K562 (cell line): ENCODE measurements around the gene BIVM. TPM values are rescaled to one million over a fixed set of nuclear protein-coding genes. Genes with fewer than 3 reads are reported as not detected.
A peak's percentile ranks its signal among the peaks of the same experiment; 100 is the strongest.

ENCODE experiments used
- ATAC-seq: fragments of 200-7000 bp; cut with Tn5 transposase; 3 replicates; pipeline ENCODE4 v1.9.1; 2020; ENCODE audit warnings: moderate library complexity
- BruUV-seq: library from RNA; stranded (reverse); fragments of 400-500 nt; replicated peaks from 2 replicates; lab custom pipeline; 2021; lab: Mats Ljungman, UMichigan
- CTCF ChIA-PET: fragments of 300-600 bp; formaldehyde crosslinking; extraction: SDS; loops from one replicate; lab custom pipeline; 2021; ENCODE audit warnings: low intra/inter-chr PET ratio; lab: Yijun Ruan, JAX
- POLR2A ChIA-PET: fragments of 300-600, 350-650 bp; sonication (Branson Sonifier 250); formaldehyde crosslinking; extraction: SDS; loops from one replicate; lab custom pipeline; 2021; ENCODE audit warnings: antibody characterized with exemption, inconsistent platforms; lab: Yijun Ruan, JAX
- DNase-seq, 4 experiments: peaks; one replicate each; pipeline versions ENCODE4 v3.0.0 to v3.0.0-alpha.2; 2011 to 2018; ENCODE audit warnings: low spot score in 3 of 4, mixed read lengths in 3 of 4; ENCODE audit errors: extremely low read depth in 1 of 4
- FAIRE-seq: peaks from 2 replicates; lab custom pipeline; 2011; peaks lifted over from hg19 to GRCh38; lab: Jason Lieb, UNC
- H2AFZ ChIP-seq: 2 replicates; pipeline ENCODE4 v1.6.0; 2011; ENCODE audit warnings: low read depth, low read length, control low read depth, inconsistent platforms
- H3K27ac ChIP-seq: fragments of 200-600 bp; 3 replicates; pipeline ENCODE4 v1.8.0; 2011; ENCODE audit warnings: low read depth, mild to moderate bottlenecking, control low read depth, inconsistent platforms, low read length, moderate library complexity, mixed read lengths; ENCODE audit errors: extremely low read depth
- H3K27me3 ChIP-seq, 2 experiments: fragments of 300-600 bp in 1 of 2; 2 replicates in 1 of 2; 3 replicates in 1 of 2; pipeline versions ENCODE4 v1.6.0 to v1.8.0; 2011; ENCODE audit warnings: inconsistent platforms in 2 of 2, low read length in 2 of 2, mild to moderate bottlenecking in 1 of 2, mixed read lengths in 1 of 2, moderate library complexity in 1 of 2; ENCODE audit not compliant: control insufficient read depth in 2 of 2, insufficient read depth in 2 of 2
- H3K36me3 ChIP-seq: fragments of 300-600 bp; 3 replicates; pipeline ENCODE4 v1.8.0; 2011; ENCODE audit warnings: mild to moderate bottlenecking, low read length, inconsistent platforms; ENCODE audit not compliant: control insufficient read depth, insufficient read depth
- H3K4me1 ChIP-seq, 2 experiments: fragments of 200-600 bp in 1 of 2; replicated peaks in 1 of 2; 2 replicates in 1 of 2; 3 replicates in 1 of 2; pipeline versions ENCODE4 v1.5.1 to v1.8.0; 2011; ENCODE audit warnings: inconsistent platforms in 2 of 2, low read length in 2 of 2, mild to moderate bottlenecking in 1 of 2, mixed read lengths in 1 of 2, moderate library complexity in 1 of 2; ENCODE audit not compliant: control insufficient read depth in 2 of 2, insufficient read depth in 2 of 2
- H3K4me2 ChIP-seq: 2 replicates; pipeline ENCODE4 v1.6.1; 2011; ENCODE audit warnings: low read length, control low read depth, inconsistent platforms, mixed read lengths; ENCODE audit not compliant: insufficient read depth
- H3K4me3 ChIP-seq: fragments of 200-600 bp; sonication (generic), shearing (Covaris generic); 2 replicates; pipeline ENCODE4 v1.5.1; 2016; ENCODE audit warnings: control low read depth, inconsistent platforms
- H3K79me2 ChIP-seq: fragments of 200-600 bp; 3 replicates; pipeline ENCODE4 v1.8.0; 2011; ENCODE audit warnings: low read length, inconsistent platforms; ENCODE audit not compliant: control insufficient read depth, insufficient read depth
- H3K9ac ChIP-seq, 2 experiments: 2 replicates each; pipeline versions ENCODE4 v1.6.0 to v1.6.1; 2011; ENCODE audit warnings: low read depth in 2 of 2, low read length in 2 of 2, control low read depth in 1 of 2, inconsistent platforms in 1 of 2, mild to moderate bottlenecking in 1 of 2, mixed read lengths in 1 of 2; ENCODE audit not compliant: insufficient read depth in 1 of 2
- H3K9me1 ChIP-seq: one replicate; pipeline ENCODE4 v1.6.0; 2011; ENCODE audit warnings: inconsistent platforms, mild to moderate bottlenecking, low read length, moderate library complexity; ENCODE audit not compliant: control insufficient read depth, insufficient read depth
- H3K9me3 ChIP-seq: replicated peaks from 2 replicates; pipeline ENCODE4 v1.5.1; 2011; ENCODE audit warnings: low read depth, low read length, inconsistent platforms; ENCODE audit not compliant: control insufficient read depth, insufficient read depth
- H4K20me1 ChIP-seq: replicated peaks from 2 replicates; pipeline ENCODE4 v1.6.1; 2011; ENCODE audit warnings: low read length, inconsistent platforms, mixed read lengths; ENCODE audit not compliant: control insufficient read depth, insufficient read depth
- ARID2 ChIP-seq: fragments of 450-650 bp; IDR thresholded peaks from 2 replicates; pipeline ENCODE4 v1.6.1; 2017; ENCODE audit warnings: antibody characterized with exemption, mild to moderate bottlenecking
- HNRNPL ChIP-seq: fragments of 200-400 bp; formaldehyde crosslinking; IDR thresholded peaks from 2 replicates; pipeline ENCODE4 v1.6.1; 2017; ENCODE audit warnings: low read depth, mild to moderate bottlenecking, low read length
- NCOA6 ChIP-seq: fragments of 450-650 bp; IDR thresholded peaks from 2 replicates; pipeline ENCODE4 v1.6.1; 2017; ENCODE audit warnings: mild to moderate bottlenecking
- NFIC ChIP-seq: fragments of 450-650 bp; IDR thresholded peaks from 2 replicates; pipeline ENCODE4 v1.6.1; 2017; ENCODE audit warnings: mild to moderate bottlenecking, inconsistent platforms
- NUFIP1 ChIP-seq: fragments of 450-650 bp; IDR thresholded peaks from 2 replicates; pipeline ENCODE4 v1.6.1; 2018; ENCODE audit not compliant: partially characterized antibody
- PCBP1 ChIP-seq: fragments of 200-400 bp; formaldehyde crosslinking; IDR thresholded peaks from 2 replicates; pipeline ENCODE4 v1.6.1; 2018; ENCODE audit warnings: mild to moderate bottlenecking, low read depth, low read length; ENCODE audit not compliant: poor library complexity, severe bottlenecking
- SMARCA4 ChIP-seq: fragments of 450-650 bp; IDR thresholded peaks from 2 replicates; pipeline ENCODE4 v1.6.1; 2016
- USF1 ChIP-seq: sonication (generic); formaldehyde crosslinking; IDR thresholded peaks from 2 replicates; pipeline ENCODE4 v1.9.0; 2022; ENCODE audit warnings: mild to moderate bottlenecking, missing genetic modification reagents
- ZNF124 ChIP-seq: sonication (generic); formaldehyde crosslinking; IDR thresholded peaks from 2 replicates; pipeline ENCODE4 v1.8.1; 2022; ENCODE audit warnings: missing genetic modification reagents
- ZNF263 ChIP-seq: sonication (generic); formaldehyde crosslinking; IDR thresholded peaks from 2 replicates; pipeline ENCODE4 v1.8.0; 2022; ENCODE audit warnings: mild to moderate bottlenecking, missing genetic modification reagents, borderline replicate concordance
- WGBS: fragments of 100-300 bp; shearing (Covaris generic); methylation state at CpG from one replicate; pipeline ENCODE4 v1.1.6; 2016; ENCODE audit warnings: low coverage, mixed read lengths; ENCODE audit not compliant: insufficient coverage; ENCODE audit errors: missing lambda C conversion rate; 5-methylcytosine and 5-hydroxymethylcytosine counted together
- in situ Hi-C: fragments of 300-500 bp; cut with MboI; formaldehyde crosslinking; loops from 4 replicates; pipeline ENCODE4 v1.15.0; 2018; ENCODE audit warnings: inconsistent platforms, mixed read lengths
- intact Hi-C: fragments of 100-400 bp; cut with micrococcal nuclease; formaldehyde crosslinking; loops from 2 replicates; pipeline ENCODE4 v1.14.2; 2022
- polyA plus RNA-seq, 8 experiments: library from polyadenylated mRNA; depleted of rRNA in 4 of 8; stranded (reverse) in 5 of 8; unstranded in 3 of 8; fragments of >200 nt; fragmentation: Nextera tagmentation in 2 of 8; fragmentation: Illumina TruSeq in 1 of 8; extraction: Ambion mirVana in 2 of 8; extraction: Trizol in 1 of 8; gene quantifications; 2 replicates each; pipeline versions ENCODE4 v1.2.1 to v1.2.3, GENCODE V29; 2011 to 2014; ENCODE audit warnings: inconsistent platforms in 1 of 8, missing spikeins in 1 of 8
- total RNA-seq, 7 experiments: library from RNA; depleted of rRNA in 6 of 7; stranded (reverse); fragments of >200 nt in 6 of 7; fragmentation: Illumina TruSeq in 2 of 7; extraction: Trizol in 2 of 7; gene quantifications; 2 replicates each; pipeline versions ENCODE4 v1.2.1 to v1.2.3, GENCODE V29; 2011 to 2021; ENCODE audit warnings: low replicate concordance in 1 of 7
- TF ChIP-seq, protein P1 (sequence below): fragments of 250-450 bp; sonication (Bioruptor Pico); IDR thresholded peaks from 2 replicates; pipeline ENCODE4 v1.5.0; 2021
- TF ChIP-seq, protein P2 (sequence below), 2 experiments: IDR thresholded peaks; 2 replicates each; pipeline ENCODE4 v1.6.1; 2011; ENCODE audit warnings: borderline replicate concordance in 1 of 2, control low read depth in 1 of 2, low read depth in 1 of 2, low read length in 1 of 2, mild to moderate bottlenecking in 1 of 2, mixed read lengths in 1 of 2, moderate library complexity in 1 of 2; ENCODE audit not compliant: insufficient read depth in 1 of 2, insufficient read length in 1 of 2, poor library complexity in 1 of 2, severe bottlenecking in 1 of 2; ENCODE audit errors: extremely low read depth in 1 of 2
- TF ChIP-seq, protein P3 (sequence below): sonication (generic); formaldehyde crosslinking; IDR thresholded peaks from 2 replicates; pipeline ENCODE4 v1.8.0; 2022; ENCODE audit warnings: mild to moderate bottlenecking, missing genetic modification reagents

The BIVM gene
- total and polyA plus RNA-seq, 9 of the 15 experiments (the other 6 are each of a cell fraction or from before 2014, with no cell fraction given) = 3.6 to 23.1 (median 16.8) TPM

- peaks cover 36% of the 10 kb centered on the region for H3K79me2 ChIP-seq
- peak overlapping the region; percentile 83 for H2AFZ ChIP-seq
- no peaks in the 10 kb centered on the region for H3K27me3 ChIP-seq
- peak overlapping the region; percentile 93 for H3K4me2 ChIP-seq
- in situ Hi-C loops (no loop called here), intact Hi-C loops (loop anchor here (1.0 to 2.0 kb wide), 2 partner anchors 48 to 203 kb away; partner anchors contain the start of gene TPP2)
- TF ChIP-seq, protein P1, sequence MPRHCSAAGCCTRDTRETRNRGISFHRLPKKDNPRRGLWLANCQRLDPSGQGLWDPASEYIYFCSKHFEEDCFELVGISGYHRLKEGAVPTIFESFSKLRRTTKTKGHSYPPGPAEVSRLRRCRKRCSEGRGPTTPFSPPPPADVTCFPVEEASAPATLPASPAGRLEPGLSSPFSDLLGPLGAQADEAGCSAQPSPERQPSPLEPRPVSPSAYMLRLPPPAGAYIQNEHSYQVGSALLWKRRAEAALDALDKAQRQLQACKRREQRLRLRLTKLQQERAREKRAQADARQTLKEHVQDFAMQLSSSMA (CRISPR knock-in tag) = no peak
- TF ChIP-seq PCBP1 = peak; percentile 9
- 0 out of 2 replicates have a peak, but pooled peaks have one; percentile 29 for TF ChIP-seq HNRNPL
- peak; percentile 46; the same call in 1 of the 2 replicates for TF ChIP-seq NCOA6
- TF ChIP-seq NUFIP1 = no peak
- no peak for TF ChIP-seq USF1 (CRISPR knock-in tag)
- TF ChIP-seq, protein P2, sequence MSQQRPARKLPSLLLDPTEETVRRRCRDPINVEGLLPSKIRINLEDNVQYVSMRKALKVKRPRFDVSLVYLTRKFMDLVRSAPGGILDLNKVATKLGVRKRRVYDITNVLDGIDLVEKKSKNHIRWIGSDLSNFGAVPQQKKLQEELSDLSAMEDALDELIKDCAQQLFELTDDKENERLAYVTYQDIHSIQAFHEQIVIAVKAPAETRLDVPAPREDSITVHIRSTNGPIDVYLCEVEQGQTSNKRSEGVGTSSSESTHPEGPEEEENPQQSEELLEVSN (IDR thresholded peaks at IDR 0.05; ENCODE audit: borderline replicate concordance in 1 of 2, extremely low read depth in 1 of 2, insufficient read depth in 1 of 2, insufficient read length in 1 of 2, low read depth in 1 of 2, low read length in 1 of 2, poor library complexity in 1 of 2, severe bottlenecking in 1 of 2) = peak in 1 of 2 experiments; percentile 17
- TF ChIP-seq ZNF263 (CRISPR knock-in tag) = 0 out of 2 replicates have a peak, but pooled peaks have one; percentile 8
- TF ChIP-seq, protein P3, sequence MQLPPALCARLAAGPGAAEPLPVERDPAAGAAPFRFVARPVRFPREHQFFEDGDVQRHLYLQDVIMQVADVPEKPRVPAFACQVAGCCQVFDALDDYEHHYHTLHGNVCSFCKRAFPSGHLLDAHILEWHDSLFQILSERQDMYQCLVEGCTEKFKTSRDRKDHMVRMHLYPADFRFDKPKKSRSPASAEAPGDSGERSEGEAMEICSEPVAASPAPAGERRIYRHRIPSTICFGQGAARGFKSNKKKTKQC (CRISPR knock-in tag) = peak; percentile 26; the same call in 1 of the 2 replicates
- TF ChIP-seq ZNF124 = no peak
- peak; percentile 86 for TF ChIP-seq NFIC
- 0 out of 2 replicates have a peak, but pooled peaks have one; percentile 12 for TF ChIP-seq SMARCA4
- TF ChIP-seq ARID2 = no peak
- no TSS peak for BruUV-seq
- DNase-seq (peak; percentile 22 to 37 (median 26)), FAIRE-seq (no peak), ATAC-seq (peak; percentile 50)
- 1% methylated on average over 31 of the region's 69 CpGs for WGBS
- H4K20me1 ChIP-seq = no peaks in the 10 kb centered on the region
- ChIA-PET CTCF (interaction anchor here (0.7 kb wide), 1 partner anchor 219 kb away, joined by 4 read pairs; no protein-coding TSS in a partner anchor), POLR2A (interaction anchor here (0.6 to 0.8 kb wide), 2 partner anchors 20 to 1972 kb away, joined by 3 read pairs; no protein-coding TSS in a partner anchor)
- H3K9me3 ChIP-seq = no peaks in the 10 kb centered on the region
- H3K9ac ChIP-seq = peak overlapping the region; percentile 79 to 97
- H3K4me3 ChIP-seq = peak overlapping the region; percentile 76
- peaks cover 4 to 24% of the 10 kb centered on the region in 2 experiments; a peak in 4 of 5 replicates for H3K4me1 ChIP-seq
- no peaks in the 10 kb centered on the region for H3K36me3 ChIP-seq
- H3K9me1 ChIP-seq = no peaks in the 10 kb centered on the region
- H3K27ac ChIP-seq = peak overlapping the region; percentile 76
Observed at GRCh38 chr13:102799426-102800144, 666 bp downstream of the BIVM start.
